Activated CD8-positive, alpha-beta T cell treated with anti-CD3 and anti-CD28 coated beads, Interleukin-2, amount 10 ng/mL, durations not matched to agents 7 days and 5 days (primary cell): ENCODE data around the gene SMAD5. TPM values are rescaled to one million over a fixed set of nuclear protein-coding genes. Genes with fewer than 3 reads are reported as not detected.

Experiments
- ATAC-seq: fragments of 150-1000 bp; cut with Tn5 transposase; one replicate; pipeline ENCODE4 v1.10.0; 2021; ENCODE audit warnings: moderate library complexity
- CTCF ChIA-PET: fragments of 350-600 bp; sonication (Branson Sonifier 250); formaldehyde crosslinking; loops from one replicate; lab custom pipeline; 2021; ENCODE audit warnings: antibody characterized with exemption; lab: Charles Lee
- POLR2A ChIA-PET: fragments of 350-600 bp; sonication (Branson Sonifier 250); formaldehyde crosslinking; loops from one replicate; lab custom pipeline; 2021; ENCODE audit warnings: antibody characterized with exemption; lab: Charles Lee
- DNase-seq: peaks from one replicate; pipeline ENCODE4 v3.0.0-alpha.2; 2020
- H3K27ac Mint-ChIP-seq: one replicate; pipeline ENCODE4 v1.8.0; 2021; ENCODE audit warnings: mild to moderate bottlenecking, mixed read lengths
- H3K27me3 Mint-ChIP-seq: one replicate; pipeline ENCODE4 v1.8.0; 2021; ENCODE audit warnings: low read depth, mixed read lengths
- H3K36me3 Mint-ChIP-seq: one replicate; pipeline ENCODE4 v1.8.0; 2021; ENCODE audit warnings: low read depth, mixed read lengths
- H3K4me1 Mint-ChIP-seq: one replicate; pipeline ENCODE4 v1.8.0; 2021; ENCODE audit warnings: low read depth, mixed read lengths
- H3K4me3 Mint-ChIP-seq: one replicate; pipeline ENCODE4 v1.8.0; 2021; ENCODE audit warnings: mild to moderate bottlenecking, mixed read lengths
- H3K9me3 Mint-ChIP-seq: one replicate; pipeline ENCODE4 v1.8.0; 2022; ENCODE audit warnings: mixed read lengths; ENCODE audit not compliant: insufficient read depth
- total RNA-seq, 2 experiments: library from RNA; stranded (reverse); gene quantifications; one replicate each; pipeline ENCODE4 v1.2.3, GENCODE V29; 2021

Gene SMAD5
- 10 to 100 TPM; 19.0 to 19.5 TPM for total RNA-seq

DNA sequence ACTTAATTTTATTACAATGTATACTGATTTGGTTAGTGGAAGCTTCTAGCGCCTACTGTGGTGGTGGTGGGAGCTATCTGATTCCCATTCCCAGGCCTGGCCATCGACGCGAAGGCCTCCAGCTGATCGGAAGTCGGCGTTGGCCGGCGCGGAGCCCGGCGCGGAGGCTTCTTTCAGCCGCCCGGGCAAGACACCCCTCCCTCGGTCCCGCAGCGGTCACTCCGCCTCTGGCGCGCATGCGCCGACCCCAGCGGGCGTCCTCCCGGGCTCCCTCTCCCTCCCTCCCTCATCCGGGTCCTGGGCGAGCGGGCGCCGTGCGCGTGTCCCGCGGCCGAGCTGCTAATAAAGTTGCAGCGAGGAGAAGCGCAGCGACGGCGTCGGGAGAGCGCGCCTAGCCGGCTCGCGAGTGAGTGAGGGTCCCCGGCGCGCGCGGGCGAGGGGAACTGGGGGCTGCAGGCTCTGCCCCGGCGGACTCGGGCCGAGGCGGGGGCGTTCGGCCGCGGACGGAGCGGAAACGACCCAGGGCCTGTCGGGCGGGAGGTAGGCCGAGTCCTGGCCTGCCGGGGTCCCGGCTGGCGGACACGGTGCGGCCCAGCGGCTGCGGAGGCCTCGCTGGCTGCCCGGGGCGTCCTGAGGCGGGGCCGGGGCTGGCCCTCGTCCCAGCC, at the start of gene SMAD5:
Gene SMAD5, plus strand, starts transcription at position 289 of the 665 bp plus-strand sequence. CDS start 20,916 bp downstream, outside the sequence.
- H3K4me1 Mint-ChIP-seq = peaks cover 22% of the 10 kb centered on the region
- H3K27me3 Mint-ChIP-seq = peaks cover 21% of the 10 kb centered on the region
- DNase-seq (peak; percentile 87), ATAC-seq (peak; percentile 92)
- ChIA-PET CTCF (interaction anchor here (0.8 to 2.4 kb wide), 3 partner anchors 30 to 50 kb away, joined by 3 to 9 read pairs (median 5); no protein-coding TSS in a partner anchor), POLR2A (interaction anchor here (1.4 kb wide), 2 partner anchors 13 to 24 kb away, joined by 4 to 5 read pairs; no protein-coding TSS in a partner anchor)
- peak within 1 kb of the TSS; percentile 89 for H3K4me3 Mint-ChIP-seq
- H3K27ac Mint-ChIP-seq = peak within 1 kb of the TSS; percentile 83
- no peaks in the 10 kb centered on the region for H3K9me3 Mint-ChIP-seq
- no peaks in the 10 kb centered on the region for H3K36me3 Mint-ChIP-seq

DNA sequence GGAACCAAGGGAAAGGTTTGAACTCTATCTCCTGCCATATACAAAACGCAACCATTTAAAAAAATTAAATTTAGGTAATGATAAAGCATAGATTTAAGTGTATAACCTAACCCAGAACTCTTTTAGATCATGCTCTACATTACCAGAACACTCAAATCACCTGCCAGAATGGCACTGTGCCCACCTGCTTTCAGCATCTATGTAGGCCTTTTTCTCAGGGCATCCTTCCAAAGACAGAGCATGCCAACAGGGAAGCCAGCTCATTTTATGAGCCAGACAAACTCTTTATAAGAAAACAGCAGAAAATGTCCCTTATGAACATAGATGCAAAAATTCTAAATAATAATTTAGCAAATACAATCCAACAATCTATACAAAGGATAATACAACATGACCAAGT, 47.9 kb upstream of the SMAD5 start:
- Mint-ChIP-seq H3K36me3 (no peaks in the 10 kb centered on the region), H3K4me3 (no peak overlapping the region), H3K4me1 (peaks cover 5% of the 10 kb centered on the region), H3K9me3 (no peaks in the 10 kb centered on the region), H3K27ac (no peak overlapping the region), H3K27me3 (peaks cover 10% of the 10 kb centered on the region)
- no peak for DNase-seq
- no peak for ATAC-seq
- POLR2A ChIA-PET = no interaction called here
- CTCF ChIA-PET = interaction anchor here (1.4 kb wide), 1 partner anchor 107 kb away, joined by 3 read pairs; no protein-coding TSS in a partner anchor

DNA sequence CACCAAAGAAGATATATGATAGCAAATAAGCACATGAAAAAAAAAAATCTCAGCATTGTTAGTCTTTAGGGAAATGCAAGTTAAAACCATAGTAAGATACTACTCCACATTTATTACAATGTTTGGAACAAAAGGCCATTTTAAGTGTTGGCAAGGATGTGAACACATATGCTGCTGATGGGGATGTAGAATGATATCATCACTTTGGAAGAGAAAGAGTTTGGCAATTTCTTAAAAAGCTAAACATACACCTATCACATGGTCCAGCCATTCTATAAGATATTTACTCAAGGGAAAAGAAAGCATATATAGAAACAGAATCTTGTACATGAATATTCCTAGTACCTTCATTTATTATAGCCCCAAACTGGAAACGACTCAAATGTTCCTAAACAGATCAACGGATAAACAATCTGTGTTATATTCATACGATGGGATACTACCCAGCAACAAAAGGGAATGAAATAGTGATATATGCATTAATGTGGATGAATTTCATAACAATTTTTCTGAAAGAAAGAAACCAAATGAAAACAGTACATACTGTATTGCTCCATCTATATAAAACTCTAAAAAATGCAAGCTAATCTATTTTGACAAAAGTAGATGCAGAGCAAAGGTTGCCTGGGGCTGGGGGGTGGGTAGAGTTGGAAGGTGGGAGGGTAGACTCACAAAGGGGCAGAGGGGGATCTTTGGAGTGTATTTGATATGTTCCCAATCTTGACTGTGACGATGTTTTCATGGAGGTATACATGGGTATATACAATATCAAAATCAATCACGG, 45.7 kb upstream of the SMAD5 start:
- Mint-ChIP-seq H3K4me1 (no peaks in the 10 kb centered on the region), H3K36me3 (no peaks in the 10 kb centered on the region), H3K4me3 (no peak overlapping the region), H3K9me3 (no peaks in the 10 kb centered on the region), H3K27me3 (peaks cover 5% of the 10 kb centered on the region), H3K27ac (no peak overlapping the region)
- no peak for DNase-seq
- ATAC-seq = no peak
- ChIA-PET CTCF (no interaction called here), POLR2A (no interaction called here)

GRCh38 chr5:136087961-136088871, 44.4 kb upstream of the SMAD5 start:
- ATAC-seq = no peak
- Mint-ChIP-seq H3K4me1 (no peaks in the 10 kb centered on the region), H3K27me3 (peaks cover 5% of the 10 kb centered on the region), H3K9me3 (no peaks in the 10 kb centered on the region), H3K36me3 (no peaks in the 10 kb centered on the region), H3K4me3 (no peak overlapping the region), H3K27ac (no peak overlapping the region)
- no peak for DNase-seq
- ChIA-PET POLR2A (no interaction called here), CTCF (no interaction called here)

- no peaks in the 10 kb centered on the region for H3K9me3 Mint-ChIP-seq
- no peaks in the 10 kb centered on the region for H3K36me3 Mint-ChIP-seq
- no peaks in the 10 kb centered on the region for H3K4me1 Mint-ChIP-seq
- no peak overlapping the region for H3K4me3 Mint-ChIP-seq
- DNase-seq (no peak), ATAC-seq (no peak)
- CTCF ChIA-PET = no interaction called here
- H3K27me3 Mint-ChIP-seq = peaks cover 9% of the 10 kb centered on the region
- no peak overlapping the region for H3K27ac Mint-ChIP-seq
- POLR2A ChIA-PET = no interaction called here
Measured at GRCh38 chr5:136089791-136090190, 42.9 kb upstream of the SMAD5 start.

DNA sequence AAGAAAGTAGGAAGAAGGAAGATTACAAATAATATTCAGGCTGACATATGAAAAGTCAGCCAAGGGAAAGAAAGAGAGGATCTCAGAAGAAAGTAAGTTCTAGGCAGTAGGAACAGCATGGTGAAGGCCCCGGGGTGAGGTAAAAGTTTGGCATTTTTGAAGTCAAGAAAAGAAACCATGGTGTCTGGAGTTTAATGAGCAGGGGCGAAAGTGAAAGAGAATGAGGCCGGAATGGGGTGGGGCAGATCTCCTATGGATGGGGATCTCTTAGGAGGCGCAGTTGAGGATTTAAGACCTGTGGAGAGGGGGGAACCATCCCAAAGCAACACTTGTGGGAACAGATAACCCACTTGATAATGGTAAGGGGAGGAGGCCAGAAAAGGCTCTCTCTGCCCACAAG, 42.3 kb upstream of the SMAD5 start:
- no peak overlapping the region for H3K4me3 Mint-ChIP-seq
- POLR2A ChIA-PET = no interaction called here
- H3K4me1 Mint-ChIP-seq = no peaks in the 10 kb centered on the region
- CTCF ChIA-PET = no interaction called here
- DNase-seq (no peak), ATAC-seq (no peak)
- H3K27me3 Mint-ChIP-seq = peaks cover 7% of the 10 kb centered on the region
- H3K36me3 Mint-ChIP-seq = no peaks in the 10 kb centered on the region
- no peaks in the 10 kb centered on the region for H3K9me3 Mint-ChIP-seq
- no peak overlapping the region for H3K27ac Mint-ChIP-seq

DNA sequence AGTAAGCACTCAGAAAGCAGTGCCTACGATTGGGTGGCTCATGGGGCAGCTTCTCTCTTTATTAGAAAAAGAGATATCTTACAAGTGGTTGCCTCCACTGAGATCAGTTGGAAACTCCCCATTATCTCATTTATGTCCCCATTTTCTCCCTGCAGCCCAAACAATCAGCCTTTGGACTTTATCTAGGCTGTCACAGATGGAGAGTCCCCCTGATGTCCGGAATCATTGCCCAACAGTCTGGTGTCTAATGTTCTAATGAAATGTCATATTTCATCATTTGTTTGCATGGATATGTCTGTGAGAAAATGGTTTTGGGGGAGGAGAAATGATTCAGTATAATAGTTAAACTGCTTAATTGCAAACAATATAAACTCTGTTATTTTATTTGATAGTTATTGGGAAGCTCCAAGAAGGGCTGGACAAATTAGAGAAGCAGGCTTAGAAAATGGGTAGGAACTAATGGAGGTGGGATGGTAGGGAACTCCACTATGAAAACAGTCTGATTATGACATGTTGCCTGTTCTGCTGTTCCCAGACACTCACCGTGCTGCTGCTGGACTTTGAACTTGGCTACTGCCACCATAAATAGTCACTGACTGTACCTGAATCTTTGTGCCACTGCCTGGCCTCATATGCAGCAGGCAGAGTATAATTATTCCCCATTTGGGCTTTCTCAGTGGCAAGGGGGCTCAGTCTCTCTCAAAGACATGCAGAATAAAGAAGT, 38.3 kb upstream of the SMAD5 start:
- no peak for ATAC-seq
- H3K9me3 Mint-ChIP-seq = no peaks in the 10 kb centered on the region
- H3K36me3 Mint-ChIP-seq = no peaks in the 10 kb centered on the region
- H3K27me3 Mint-ChIP-seq = peaks cover 9% of the 10 kb centered on the region
- no peak overlapping the region for H3K27ac Mint-ChIP-seq
- ChIA-PET POLR2A (no interaction called here), CTCF (no interaction called here)
- no peak for DNase-seq
- H3K4me1 Mint-ChIP-seq = no peaks in the 10 kb centered on the region
- no peak overlapping the region for H3K4me3 Mint-ChIP-seq

DNA sequence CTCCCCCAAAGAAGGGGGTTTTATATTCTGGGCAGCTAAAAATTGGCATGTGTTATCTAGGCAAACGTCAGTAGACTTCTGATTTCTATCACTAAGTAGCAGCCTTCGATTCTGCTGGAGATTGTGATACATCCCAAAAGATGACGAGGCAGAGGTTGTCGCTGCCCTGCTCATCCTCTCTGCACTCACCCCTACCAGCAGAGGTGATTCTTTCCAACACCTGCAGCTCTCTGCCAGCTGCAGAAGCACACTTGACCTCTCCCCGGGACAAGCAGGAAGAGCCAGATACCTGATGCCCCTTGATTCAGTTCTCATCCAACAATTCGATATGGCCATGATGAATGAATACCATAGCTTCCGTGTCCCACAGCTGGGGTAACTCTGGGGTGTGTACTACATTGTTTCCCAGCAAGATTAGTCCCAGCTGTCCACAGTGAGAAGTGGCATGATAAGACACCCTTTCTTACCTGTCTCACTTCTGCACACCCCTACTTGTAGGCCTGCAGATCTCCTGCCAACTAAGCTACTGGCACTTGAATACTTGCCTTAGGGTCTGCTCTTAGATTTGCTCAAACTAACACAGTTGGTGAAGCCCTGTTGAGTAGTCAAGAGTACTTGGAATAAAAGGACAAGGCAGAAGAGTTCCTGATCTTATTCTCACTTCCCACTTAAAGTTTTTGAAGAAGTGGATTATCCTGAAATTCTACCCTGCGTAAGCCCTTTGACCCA, 37.6 kb upstream of the SMAD5 start:
- Mint-ChIP-seq H3K4me3 (no peak overlapping the region), H3K9me3 (no peaks in the 10 kb centered on the region), H3K27ac (no peak overlapping the region), H3K4me1 (no peaks in the 10 kb centered on the region), H3K27me3 (peaks cover 9% of the 10 kb centered on the region), H3K36me3 (no peaks in the 10 kb centered on the region)
- ATAC-seq = no peak
- no peak for DNase-seq
- CTCF ChIA-PET = no interaction called here
- POLR2A ChIA-PET = interaction anchor here (0.7 kb wide), 1 partner anchor 124 kb away, joined by 3 read pairs; no protein-coding TSS in a partner anchor

DNA sequence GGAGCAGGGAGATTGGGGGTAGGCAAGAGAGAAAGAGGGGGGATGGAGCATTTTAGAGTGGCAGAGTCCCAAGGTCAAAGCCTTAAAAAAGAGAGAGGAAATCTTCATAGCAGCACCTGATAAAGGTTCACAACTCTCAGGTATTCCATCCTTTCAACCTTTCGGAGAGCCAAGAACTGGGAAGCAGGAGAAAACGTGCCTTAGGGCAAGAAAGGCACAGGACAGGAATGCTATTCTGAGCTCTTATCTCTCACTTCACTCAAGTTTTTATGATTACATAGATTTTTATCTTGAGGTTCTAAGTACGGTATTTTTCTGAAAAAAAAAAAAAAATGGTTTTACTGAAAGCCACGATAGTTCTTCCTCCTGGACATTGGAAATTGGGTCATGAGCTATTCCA, 34.5 kb upstream of the SMAD5 start:
- no peaks in the 10 kb centered on the region for H3K4me1 Mint-ChIP-seq
- no peak overlapping the region for H3K27ac Mint-ChIP-seq
- H3K9me3 Mint-ChIP-seq = no peaks in the 10 kb centered on the region
- H3K27me3 Mint-ChIP-seq = peaks cover 15% of the 10 kb centered on the region
- no peak for ATAC-seq
- DNase-seq = no peak
- ChIA-PET CTCF (interaction anchor here (1.4 kb wide), 1 partner anchor 15 kb away, joined by 3 read pairs; no protein-coding TSS in a partner anchor), POLR2A (no interaction called here)
- H3K36me3 Mint-ChIP-seq = no peaks in the 10 kb centered on the region
- no peak overlapping the region for H3K4me3 Mint-ChIP-seq

GRCh38 chr5:136099870-136100269, 32.8 kb upstream of the SMAD5 start:
- ChIA-PET POLR2A (no interaction called here), CTCF (interaction anchor here (1.2 to 1.4 kb wide), 2 partner anchors 17 kb away, joined by 3 read pairs; no protein-coding TSS in a partner anchor)
- peaks cover 9% of the 10 kb centered on the region for H3K27me3 Mint-ChIP-seq
- H3K27ac Mint-ChIP-seq = no peak overlapping the region
- H3K36me3 Mint-ChIP-seq = no peaks in the 10 kb centered on the region
- ATAC-seq (no peak), DNase-seq (no peak)
- H3K9me3 Mint-ChIP-seq = no peaks in the 10 kb centered on the region
- no peaks in the 10 kb centered on the region for H3K4me1 Mint-ChIP-seq
- no peak overlapping the region for H3K4me3 Mint-ChIP-seq
